Measurements from ENCODE around the gene ATP10A.

DNA sequence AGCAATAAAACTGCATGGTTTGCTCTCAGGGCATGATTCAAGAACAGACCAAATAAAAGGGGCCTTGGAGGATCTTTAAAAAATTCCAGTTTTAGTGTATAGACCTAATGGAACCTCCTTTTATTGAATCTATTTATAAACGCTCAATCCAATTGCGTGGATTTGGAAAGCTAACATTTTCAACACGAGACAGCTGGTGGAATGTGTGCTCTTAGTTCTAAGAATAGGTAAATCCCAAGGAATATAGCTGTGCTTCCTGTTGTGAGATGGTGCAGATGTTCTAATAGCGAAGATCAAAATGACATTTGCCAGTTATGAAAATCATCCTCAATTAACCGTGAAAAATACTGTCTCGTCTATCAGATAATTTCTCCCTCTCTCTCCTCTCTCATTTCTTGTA lies 192.5 kb downstream of the ATP10A start:
- TF ChIP-seq POLR2A (IDR thresholded peaks at IDR 0.05) (no peak), POLR2AphosphoS5 (IDR thresholded peaks at IDR 0.05) (no peak)
- TF ChIP-seq, protein P1, sequence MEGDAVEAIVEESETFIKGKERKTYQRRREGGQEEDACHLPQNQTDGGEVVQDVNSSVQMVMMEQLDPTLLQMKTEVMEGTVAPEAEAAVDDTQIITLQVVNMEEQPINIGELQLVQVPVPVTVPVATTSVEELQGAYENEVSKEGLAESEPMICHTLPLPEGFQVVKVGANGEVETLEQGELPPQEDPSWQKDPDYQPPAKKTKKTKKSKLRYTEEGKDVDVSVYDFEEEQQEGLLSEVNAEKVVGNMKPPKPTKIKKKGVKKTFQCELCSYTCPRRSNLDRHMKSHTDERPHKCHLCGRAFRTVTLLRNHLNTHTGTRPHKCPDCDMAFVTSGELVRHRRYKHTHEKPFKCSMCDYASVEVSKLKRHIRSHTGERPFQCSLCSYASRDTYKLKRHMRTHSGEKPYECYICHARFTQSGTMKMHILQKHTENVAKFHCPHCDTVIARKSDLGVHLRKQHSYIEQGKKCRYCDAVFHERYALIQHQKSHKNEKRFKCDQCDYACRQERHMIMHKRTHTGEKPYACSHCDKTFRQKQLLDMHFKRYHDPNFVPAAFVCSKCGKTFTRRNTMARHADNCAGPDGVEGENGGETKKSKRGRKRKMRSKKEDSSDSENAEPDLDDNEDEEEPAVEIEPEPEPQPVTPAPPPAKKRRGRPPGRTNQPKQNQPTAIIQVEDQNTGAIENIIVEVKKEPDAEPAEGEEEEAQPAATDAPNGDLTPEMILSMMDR (IDR thresholded peaks at IDR 0.05), result no peak
